ENCODE results near the gene URGCP.

URGCP gene, protein sequence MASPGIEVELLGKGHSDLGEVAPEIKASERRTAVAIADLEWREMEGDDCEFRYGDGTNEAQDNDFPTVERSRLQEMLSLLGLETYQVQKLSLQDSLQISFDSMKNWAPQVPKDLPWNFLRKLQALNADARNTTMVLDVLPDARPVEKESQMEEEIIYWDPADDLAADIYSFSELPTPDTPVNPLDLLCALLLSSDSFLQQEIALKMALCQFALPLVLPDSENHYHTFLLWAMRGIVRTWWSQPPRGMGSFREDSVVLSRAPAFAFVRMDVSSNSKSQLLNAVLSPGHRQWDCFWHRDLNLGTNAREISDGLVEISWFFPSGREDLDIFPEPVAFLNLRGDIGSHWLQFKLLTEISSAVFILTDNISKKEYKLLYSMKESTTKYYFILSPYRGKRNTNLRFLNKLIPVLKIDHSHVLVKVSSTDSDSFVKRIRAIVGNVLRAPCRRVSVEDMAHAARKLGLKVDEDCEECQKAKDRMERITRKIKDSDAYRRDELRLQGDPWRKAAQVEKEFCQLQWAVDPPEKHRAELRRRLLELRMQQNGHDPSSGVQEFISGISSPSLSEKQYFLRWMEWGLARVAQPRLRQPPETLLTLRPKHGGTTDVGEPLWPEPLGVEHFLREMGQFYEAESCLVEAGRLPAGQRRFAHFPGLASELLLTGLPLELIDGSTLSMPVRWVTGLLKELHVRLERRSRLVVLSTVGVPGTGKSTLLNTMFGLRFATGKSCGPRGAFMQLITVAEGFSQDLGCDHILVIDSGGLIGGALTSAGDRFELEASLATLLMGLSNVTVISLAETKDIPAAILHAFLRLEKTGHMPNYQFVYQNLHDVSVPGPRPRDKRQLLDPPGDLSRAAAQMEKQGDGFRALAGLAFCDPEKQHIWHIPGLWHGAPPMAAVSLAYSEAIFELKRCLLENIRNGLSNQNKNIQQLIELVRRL

DNA sequence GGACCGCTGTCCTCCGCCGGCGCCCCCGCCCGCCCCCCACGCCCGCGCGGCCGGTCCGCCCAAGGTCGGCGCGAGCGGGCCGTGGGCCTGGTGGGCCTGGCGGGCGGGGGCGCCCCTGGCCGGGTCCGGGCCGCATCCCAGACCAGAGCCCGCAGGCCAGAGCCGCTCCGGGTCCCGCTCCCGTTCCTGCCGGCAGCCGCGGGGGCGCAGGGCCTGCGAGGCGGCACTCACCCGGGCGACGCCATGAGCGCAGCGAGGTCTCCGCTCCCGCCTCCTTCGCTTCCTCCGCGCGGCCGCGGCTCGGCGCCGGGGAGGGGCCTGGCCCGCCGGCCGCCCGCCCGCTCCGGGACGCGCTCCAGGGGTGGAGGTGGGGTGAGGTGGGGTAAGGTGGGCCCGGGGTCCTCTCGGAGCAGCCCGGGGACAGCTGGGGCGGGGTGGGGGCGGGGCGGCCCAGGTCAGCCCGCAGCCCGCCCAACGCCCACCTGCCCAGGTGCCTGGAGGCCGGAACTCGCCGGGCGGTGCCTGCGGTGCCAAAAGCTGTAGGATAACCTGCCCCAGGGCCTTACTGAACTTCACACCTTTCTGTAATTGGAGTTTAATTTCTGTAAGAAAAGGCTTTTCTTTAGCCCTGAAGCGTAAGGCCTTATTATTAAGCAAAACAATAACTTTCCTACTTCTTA is at the start of gene URGCP:
URGCP (minus strand) TSS at position 266 of the 680 bp plus-strand sequence; CDS start at position 245, 21 bp downstream.
- DNase-seq, result no peak

DNA sequence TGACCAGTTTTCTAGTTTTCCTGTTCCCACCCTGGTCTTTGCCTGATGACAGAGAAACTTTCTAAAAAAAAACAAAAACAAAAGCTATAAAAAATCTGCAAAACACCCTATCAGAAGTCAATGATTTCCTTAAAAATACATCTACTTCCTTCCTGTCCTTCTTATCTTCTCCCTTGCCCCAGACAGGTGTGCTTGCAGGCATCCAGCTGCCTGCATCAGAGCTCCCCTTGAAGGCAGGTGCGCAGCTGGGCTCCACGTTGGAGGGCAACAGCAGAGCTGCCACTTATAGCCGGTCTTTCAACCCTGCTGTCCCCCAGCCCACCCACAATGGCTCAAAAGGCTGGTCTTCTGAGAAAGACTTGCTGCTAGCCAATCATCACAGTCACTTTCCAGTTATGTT is 49.6 kb upstream of the URGCP start:
- DNase-seq, result no peak

DNA sequence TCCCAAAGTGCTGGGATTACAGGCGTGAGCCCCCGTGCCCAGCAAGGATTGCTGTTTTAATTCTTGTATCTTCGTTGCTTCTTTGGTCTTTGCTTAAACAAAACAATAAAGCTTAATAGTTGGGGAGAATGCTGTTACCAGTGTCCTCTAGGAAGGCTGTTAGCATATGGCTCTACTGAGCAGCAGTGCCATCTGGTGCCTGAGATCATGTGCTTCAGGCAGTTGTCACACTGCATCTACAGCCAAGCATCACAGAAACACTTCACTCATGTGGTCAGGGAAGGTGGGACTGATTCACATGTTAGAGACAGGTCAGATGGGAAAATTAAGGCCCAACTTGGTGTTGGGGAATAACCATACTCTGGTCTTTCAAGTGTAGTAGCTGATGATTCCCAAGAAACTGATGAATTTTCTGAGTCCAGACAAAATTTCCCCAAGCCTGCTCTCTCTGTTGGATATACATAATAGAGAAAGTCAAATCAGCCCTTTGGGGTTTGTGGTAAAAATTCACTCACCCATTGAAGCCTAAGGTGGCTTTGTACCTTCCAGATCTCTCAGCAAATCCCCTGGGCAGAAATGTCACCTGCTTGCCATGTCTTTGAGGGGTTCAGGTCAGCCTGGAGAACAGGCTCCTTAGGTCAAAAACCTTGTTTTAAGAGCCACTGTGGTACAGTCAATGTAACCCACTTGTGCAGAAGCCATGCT is 48.3 kb upstream of the URGCP start:
- no peak for DNase-seq

DNA sequence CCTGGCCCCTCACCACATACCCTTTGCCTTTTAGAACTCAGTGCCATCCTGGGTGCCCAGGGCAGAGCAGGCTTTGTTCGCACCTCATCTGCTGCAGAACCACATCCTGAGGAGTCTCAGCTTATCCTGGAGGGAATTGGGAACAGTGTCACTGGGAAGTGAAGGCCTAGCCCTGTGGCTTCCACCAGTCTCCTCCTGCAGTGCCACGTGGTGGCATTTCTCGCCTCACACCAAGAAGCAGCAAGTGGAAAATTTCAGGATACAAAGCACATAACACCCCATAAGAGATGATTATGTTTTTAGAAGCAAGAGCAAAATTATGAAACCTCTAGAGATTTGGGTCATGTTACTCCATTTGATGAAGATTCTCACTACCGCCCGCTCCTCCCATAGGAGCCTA is 46.7 kb upstream of the URGCP start:
- no peak for DNase-seq

DNA sequence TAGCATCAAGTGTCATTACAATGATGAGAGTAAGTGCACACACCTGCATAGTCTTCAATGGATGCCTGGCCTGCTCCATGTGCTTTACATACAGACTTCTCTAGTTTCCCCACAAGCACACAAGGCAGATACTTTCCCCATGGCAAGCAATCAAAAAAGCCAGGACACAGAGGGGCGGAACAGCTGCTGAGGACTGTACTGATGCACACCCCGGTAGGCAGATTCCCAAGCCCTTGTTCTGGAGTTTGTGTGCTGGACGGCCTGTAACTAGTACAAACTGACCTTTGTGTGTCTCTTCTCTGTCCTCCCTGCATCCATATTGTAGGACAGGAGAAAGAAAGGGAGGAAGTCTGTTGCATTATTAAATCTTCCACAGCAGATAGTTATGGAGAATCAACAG is 45.6 kb upstream of the URGCP start:
- DNase-seq, result no peak

DNA sequence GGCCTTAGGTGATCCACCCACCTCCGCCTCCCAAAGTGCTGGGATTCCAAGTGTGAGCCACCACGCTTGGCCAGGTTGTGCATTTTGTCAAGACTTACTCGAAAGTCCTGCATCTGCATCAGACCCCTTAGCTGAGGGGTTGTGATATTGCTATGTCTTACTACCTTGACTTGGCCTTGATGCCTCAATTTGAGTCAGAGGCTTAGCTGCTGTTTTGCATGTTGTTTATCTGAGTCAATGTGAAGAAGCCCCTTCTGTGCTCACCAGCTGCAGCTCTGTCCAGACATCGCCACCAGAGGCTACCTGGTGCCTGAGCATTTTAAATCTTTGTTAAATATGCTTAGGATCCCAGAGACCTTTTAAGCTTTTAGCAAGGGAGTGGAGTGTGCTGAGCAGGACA is 37.9 kb upstream of the URGCP start:
- no peak for DNase-seq

DNA sequence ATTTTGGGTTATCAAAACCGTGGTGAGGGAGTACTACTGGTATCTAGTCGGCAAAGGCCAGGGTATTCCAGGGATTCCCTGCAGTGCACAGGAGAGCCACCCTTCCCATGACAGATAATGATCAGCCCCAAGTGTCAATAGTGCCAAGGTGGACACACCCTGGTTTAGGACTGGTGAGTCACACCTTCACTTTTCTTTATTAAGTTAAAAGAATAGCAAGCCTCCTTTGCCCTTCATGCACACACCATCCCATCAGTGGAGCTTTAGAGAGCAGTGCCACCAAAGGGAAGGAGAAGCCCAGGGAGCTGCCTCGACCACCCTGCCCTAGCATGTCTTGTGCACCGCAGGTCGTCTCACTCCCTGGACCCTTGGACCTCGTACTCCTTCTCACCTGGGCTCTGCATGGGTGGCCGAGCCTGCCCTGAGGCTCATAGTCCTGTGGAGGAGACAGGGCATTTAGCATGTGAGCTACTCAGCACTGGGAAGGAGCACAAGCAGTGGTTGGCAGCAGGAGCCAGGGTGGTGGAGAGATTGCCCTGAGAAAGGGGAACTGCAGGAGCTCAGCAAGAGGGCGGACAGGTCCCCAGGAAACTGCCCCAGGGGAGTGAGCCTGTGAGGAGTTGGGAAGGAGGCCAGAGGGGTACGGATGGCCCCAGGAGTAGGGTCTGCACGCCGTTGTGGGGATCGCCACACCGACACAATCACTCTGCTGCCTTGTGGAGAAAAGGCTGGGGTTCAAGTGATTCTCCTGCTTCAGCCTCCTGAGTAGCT is 37.2 kb upstream of the URGCP start:
- DNase-seq, result no peak

DNA sequence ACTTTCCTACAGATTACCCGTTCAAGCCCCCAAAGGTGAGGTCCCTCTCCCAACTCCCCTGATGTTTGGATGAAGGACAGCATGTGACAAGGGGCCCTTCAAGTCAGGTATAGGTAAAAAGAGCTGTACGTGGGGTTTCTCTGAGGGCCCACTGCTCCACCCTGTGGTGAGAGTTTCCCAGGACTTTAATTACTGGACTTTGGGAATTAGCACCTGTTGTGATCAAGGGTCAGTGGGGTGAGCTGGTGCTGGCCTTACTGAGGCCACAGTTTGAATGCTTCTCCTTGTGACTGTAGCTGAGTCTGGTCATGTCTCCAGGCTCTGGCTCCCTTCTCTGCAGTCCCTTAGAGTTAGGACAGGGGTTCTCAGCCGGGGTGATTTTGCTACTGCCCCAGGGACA is 36.6 kb upstream of the URGCP start:
- no peak for DNase-seq

DNA sequence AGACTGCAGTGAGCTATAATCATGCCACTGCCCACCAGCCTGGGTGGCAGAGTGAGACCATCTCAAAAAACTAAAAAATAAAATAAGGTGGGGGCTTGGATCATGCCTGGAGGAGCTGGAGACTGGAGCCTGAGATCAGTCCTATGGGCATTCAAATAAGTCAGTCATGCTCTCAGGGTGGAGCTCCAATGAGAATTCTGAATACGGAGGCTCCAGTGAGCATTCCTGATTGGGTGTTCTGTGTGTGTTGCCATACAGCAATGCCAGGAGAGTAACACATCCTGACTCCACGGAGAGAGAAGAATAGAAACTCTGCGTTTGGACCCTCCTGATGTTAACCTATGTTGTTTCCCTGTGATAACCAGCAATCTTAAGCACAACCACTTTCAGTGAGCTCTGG is 35.9 kb upstream of the URGCP start:
- DNase-seq, result no peak

DNA sequence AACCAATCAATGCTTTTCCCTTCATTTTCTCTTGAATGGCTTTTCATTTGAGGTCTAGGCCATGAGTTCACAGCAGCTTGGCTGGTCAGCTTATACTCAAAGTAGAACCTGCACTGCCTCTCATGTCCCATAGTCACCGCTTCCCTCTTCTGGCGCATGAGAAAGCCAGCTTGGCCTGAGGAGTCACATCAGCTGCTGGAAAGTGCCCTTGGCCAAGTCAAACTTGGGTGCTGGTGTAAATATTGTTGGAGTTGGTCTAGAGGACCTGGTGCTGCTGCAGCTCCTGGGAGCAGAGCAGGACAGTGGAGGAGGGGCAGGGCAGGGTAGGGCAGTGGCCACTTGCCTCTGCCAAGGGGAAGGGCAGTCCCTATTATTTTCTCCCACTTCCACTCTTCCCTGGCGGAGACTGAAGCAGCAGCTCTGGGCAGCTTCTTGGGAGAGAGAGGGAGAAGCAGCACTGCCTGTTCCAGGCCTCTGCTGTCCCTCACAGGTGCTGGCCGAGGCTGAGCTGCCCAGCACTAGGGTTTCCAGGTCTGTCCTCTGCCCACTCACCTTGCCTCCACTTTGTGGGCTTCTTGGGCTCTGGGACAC is 32.6 kb upstream of the URGCP start:
- no peak for DNase-seq

DNA sequence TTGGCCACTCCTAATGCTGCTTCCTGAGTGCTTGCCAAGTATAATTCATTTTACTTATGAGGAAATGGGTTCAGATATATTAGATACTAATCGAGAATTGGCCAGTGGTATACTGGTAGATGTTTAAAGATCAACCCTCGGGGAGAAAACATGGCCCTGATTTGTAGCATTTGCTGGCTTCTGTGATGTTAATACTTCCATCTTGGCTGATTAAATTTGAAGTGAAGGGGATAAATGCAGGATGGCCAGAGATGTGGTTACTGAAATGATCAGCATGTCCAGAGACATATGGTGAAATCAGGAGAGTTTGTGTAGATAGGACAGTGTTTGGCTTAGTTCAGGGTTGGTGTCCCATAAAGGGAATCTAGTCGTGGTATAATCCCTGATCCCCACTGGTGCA is 31.0 kb upstream of the URGCP start:
- no peak for DNase-seq

DNA sequence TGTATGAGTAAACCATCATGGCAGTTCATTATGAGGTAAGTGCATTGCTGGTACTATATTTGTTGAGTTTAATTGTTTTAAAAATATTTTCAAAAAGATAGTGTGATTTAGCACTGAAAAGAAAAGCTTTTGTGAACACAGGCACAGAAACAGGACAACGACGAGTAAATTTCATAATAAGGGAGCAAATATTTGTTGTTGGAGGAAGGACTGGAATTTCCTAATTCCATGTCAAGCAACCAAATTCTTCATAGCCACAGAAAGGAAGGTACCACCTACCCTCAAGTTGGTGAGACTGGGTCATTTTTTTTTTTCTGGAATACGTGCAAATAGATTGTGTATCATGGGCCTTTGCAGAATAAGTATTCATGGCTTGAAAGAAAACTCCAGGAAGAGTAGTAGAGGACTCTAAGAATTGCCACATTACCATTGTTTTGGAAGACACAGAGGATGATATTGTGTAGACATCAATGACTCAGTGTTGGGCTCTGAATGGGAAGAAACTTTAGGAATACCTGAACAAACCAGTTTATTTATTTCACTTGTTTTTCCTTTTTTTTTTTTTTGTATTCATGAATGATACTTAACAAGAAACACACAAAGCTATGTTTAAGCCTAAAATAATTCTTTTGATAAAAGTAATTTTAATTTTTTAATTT is 27.6 kb upstream of the URGCP start:
- DNase-seq, result no peak

DNA sequence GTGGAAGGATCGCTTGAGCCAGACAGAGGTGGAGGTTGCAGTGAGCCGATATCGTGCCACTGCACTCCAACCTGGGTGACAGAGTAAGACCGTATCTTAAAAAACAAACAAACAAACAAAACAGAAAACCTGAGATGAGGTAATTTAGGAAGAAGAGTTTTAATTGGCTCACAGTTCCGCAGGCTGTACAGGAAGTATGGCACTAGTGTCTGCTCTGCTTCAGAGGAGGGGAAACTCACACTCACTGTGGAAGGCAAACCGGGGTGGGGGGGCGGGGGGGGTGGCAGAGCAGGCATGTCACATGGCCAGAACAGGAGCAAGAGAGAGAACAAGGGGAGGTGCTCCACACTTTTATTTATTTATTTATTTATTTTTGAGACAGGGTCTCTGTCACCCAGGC is 24.9 kb upstream of the URGCP start:
- no peak for DNase-seq

DNA sequence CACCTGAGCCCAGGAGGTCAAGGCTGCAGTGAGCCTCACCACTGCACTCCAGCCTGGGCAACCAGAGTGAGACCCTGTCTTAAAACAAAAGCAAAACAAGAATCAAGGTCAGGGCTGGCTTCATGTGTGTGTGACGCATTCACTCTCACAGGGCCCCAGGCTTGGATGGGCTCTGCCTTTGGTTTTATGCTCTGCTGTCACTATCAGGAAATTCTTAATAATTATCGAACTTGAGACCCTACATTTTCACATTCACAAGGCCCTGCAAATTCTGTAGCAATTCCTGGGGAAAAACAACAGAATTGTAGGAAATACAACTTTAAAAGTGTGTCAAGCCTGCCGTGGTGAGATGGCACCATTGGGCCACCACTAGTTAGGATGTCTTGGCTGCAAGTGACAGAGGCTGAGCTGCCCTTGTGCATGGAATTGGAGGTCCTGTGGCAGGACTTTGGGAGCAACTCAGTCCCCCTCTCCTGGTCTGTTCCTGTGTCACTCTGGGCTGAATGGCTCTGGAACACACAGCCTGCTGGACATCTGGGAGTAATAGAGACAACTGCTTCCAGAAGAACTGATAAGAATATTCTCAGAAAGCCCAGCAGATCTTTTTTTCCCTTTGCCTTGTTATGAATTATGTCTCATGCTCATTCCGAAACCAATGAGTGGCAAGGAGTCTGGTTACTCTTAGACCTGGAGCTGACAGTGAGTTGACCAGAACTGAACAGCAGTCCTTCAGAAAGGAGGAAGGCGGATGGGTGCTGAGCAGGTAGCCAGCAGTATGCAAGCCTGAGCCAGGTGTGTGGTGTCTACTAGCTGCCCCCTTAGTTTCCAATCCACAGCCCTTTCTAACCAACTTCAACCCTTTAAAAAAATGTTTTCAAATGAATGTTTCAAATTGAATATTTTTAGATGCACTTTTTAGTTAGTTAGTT is 23.4 kb upstream of the URGCP start:
- DNase-seq, result no peak

DNA sequence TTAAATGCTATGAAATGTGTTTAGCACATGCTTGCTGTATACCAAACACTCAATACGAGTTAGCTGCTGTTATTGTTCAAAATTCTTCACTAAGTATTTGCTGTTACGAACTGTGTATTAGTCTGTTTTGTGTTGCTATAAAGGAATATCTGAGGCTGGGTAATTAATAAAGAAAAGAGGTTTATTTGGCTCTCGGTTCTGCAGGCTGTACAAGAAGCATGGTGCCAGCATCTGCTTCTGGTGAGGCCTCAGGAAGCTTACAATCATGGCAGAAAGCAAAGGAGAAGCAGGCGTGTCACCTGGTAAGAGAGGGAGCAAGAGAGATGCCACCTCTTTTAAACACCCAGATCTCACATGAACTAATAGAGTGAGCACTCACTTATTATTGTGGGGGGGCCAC is 21.4 kb upstream of the URGCP start:
- no peak for DNase-seq

DNA sequence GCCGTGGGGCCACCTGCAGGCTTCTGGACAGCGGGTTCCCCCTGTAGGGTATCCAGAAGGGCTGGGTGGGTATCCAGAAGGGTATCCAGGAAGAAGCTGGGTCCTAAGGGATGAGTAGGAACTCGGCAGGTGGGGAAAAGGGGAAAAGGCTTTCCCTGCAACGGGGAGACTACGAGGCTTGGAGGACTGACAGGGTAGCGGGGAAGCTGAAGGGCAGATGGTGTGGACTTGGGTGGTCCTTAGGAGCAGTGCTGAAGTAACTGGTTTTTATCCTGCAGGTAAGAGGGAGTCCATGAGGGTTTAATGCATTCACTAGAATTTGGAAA is 20.4 kb upstream of the URGCP start:
- DNase-seq, result no peak

DNA sequence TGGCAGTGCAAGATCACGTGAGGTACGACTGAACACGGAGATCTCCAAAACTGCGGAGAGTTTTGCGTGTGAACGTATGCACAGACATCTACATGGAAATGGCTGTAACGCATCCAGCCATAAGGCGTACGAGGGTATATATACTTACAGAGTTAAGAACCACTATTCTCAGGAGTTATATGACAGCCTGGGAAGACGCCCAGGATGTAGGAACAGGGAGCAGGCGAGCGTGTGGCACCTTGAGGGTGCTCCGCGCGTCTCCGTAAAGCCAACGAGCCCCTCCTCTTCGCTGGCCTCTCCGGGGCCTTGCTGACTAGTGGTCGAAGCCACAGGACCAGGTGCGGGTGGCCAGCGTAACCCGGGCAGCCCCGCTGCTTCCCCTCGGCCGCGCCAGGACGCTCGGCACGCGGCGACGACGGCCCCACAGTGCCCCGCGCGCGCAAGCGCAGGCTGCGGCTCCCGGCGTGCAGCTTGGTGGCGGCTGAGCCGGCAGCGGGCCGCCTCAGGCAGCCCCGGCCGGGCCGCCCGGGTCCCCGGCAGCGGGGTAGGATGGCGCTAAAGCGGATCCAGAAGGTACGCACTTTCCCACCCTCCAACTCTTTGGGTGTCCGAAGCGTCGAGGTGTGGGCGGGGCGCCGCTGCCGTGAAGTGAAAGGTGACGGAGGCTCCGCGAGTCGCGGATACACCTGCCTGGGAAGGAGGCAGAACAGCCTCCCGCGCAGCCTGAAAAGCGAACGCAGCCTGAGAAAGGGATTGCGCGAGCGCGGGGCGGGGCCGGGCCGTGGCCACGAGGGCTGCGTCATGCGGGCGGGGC is 19.8 kb upstream of the URGCP start, which contains the start of gene UBE2D4:
UBE2D4 (plus strand) TSS at position 453 of the 814 bp plus-strand sequence; CDS start at position 550, 97 bp downstream.
- DNase-seq, result peak; percentile 74

DNA sequence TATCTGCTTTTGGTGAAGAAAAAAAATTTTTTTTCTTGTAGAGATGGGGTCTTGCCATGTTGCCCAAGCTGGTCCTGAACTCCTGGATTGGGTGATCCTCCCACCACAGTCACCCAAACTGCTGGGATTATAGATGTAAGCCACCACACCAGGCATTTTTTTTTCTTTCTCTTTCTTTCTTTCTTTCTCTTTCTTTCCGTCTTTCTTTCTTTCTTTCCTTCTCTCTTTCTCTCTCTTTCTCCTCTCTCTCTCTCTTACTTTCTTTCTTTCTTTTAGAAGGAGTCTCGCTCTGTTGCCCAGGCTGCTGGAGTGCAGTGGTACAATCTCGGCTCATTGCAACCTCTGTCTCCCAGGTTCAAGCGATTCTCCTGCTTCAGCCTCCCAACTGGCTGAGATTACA is 16.3 kb upstream of the URGCP start:
- DNase-seq, result no peak

DNA sequence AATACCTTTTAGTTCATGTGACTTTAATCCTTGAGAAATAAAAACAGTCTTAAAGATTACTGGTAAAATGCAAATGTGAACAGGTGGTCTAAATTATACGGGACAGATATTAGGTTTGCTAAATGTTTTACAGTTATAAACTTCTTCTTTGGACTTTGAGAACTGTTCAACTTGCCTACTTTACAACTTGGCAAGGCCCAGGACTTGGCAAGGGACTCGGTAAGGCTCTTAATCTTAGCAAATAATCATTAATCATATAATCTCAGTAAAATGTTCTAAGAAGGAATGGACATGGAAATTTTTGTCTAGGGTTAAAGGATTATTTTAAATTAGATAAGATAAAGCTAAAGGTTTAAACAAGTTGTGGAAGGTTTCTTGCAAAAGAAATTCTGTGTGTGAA is 15.0 kb upstream of the URGCP start:
- DNase-seq, result no peak

Measured in NCI-H526 treated with DMSO at 0.1 percent for 48 hours (cell line).